IMR-90 (cell line): Measurements from ENCODE around the gene DSCAM. TPM values are rescaled to one million over a fixed set of nuclear protein-coding genes. Genes with fewer than 3 reads are reported as not detected.

Experiments used
- ATAC-seq: fragments of 200-7000 bp; cut with Tn5 transposase; 2 replicates; pipeline ENCODE4 v1.9.1; 2020; ENCODE audit warnings: low read depth, mild to moderate bottlenecking, moderate library complexity
- BruUV-seq: library from RNA; stranded (reverse); fragments of 400-500 nt; replicated peaks from 2 replicates; lab custom pipeline; 2021; lab: Mats Ljungman, UMichigan
- CTCF ChIA-PET: fragments of 300-600 bp; formaldehyde crosslinking; extraction: SDS; loops from one replicate; lab custom pipeline; 2021; ENCODE audit warnings: antibody characterized with exemption; lab: Yijun Ruan, JAX
- POLR2A ChIA-PET: fragments of 300-600 bp; sonication (Branson Sonifier 250); formaldehyde crosslinking; loops from one replicate; lab custom pipeline; 2022; ENCODE audit warnings: antibody characterized with exemption; ENCODE audit not compliant: unreplicated experiment; lab: Charles Lee
- DNase-seq: peaks from one replicate; pipeline ENCODE4 v3.0.0; 2013
- H2AFZ ChIP-seq: replicated peaks from 2 replicates; pipeline ENCODE3; 2013; ENCODE audit warnings: low read length, mild to moderate bottlenecking; ENCODE audit not compliant: poor library complexity
- H2AK5ac ChIP-seq: 2 replicates; pipeline ENCODE4 v1.6.1; 2013; ENCODE audit warnings: low read depth, low read length, inconsistent platforms
- H2AK9ac ChIP-seq: replicated peaks from 2 replicates; pipeline ENCODE3; 2013; ENCODE audit warnings: mild to moderate bottlenecking, low read depth, low read length, moderate library complexity; ENCODE audit not compliant: poor library complexity
- H2BK120ac ChIP-seq: 2 replicates; pipeline ENCODE4 v1.6.1; 2013; ENCODE audit warnings: low read depth, low read length, inconsistent platforms
- H2BK15ac ChIP-seq: 3 replicates; pipeline ENCODE4 v1.6.1; 2013; ENCODE audit warnings: low read depth, low read length, inconsistent platforms
- H2BK20ac ChIP-seq: 2 replicates; pipeline ENCODE4 v1.6.1; 2013; ENCODE audit warnings: low read depth, mild to moderate bottlenecking, inconsistent platforms, low read length, moderate library complexity
- H2BK5ac ChIP-seq: 2 replicates; pipeline ENCODE4 v1.6.1; 2013; ENCODE audit warnings: mild to moderate bottlenecking, low read depth, low read length, inconsistent platforms; ENCODE audit not compliant: poor library complexity, severe bottlenecking
- H3K14ac ChIP-seq: replicated peaks from 2 replicates; pipeline ENCODE4 v1.6.1; 2013; ENCODE audit warnings: low read depth, low read length, inconsistent platforms
- H3K18ac ChIP-seq: 2 replicates; pipeline ENCODE4 v1.6.1; 2013; ENCODE audit warnings: low read depth, low read length, control low read depth
- H3K23ac ChIP-seq: 2 replicates; pipeline ENCODE4 v1.6.1; 2013; ENCODE audit warnings: low read depth, low read length, inconsistent platforms
- H3K27ac ChIP-seq: 2 replicates; pipeline ENCODE4 v1.5.1; 2013; ENCODE audit warnings: mild to moderate bottlenecking, control low read depth, low read length; ENCODE audit not compliant: insufficient read depth
- H3K27me3 ChIP-seq: 2 replicates; pipeline ENCODE4 v1.6.1; 2013; ENCODE audit warnings: low read length; ENCODE audit not compliant: control insufficient read depth, insufficient read depth
- H3K36me3 ChIP-seq: 2 replicates; pipeline ENCODE4 v1.6.1; 2013; ENCODE audit warnings: low read length, mixed read lengths; ENCODE audit not compliant: control insufficient read depth, insufficient read depth
- H3K4ac ChIP-seq: 2 replicates; pipeline ENCODE4 v1.6.1; 2013; ENCODE audit warnings: low read depth, low read length, inconsistent platforms
- H3K4me1 ChIP-seq: 2 replicates; pipeline ENCODE4 v1.6.1; 2013; ENCODE audit warnings: low read length, mixed read lengths; ENCODE audit not compliant: control insufficient read depth, insufficient read depth
- H3K4me2 ChIP-seq: 2 replicates; pipeline ENCODE4 v1.6.1; 2013; ENCODE audit warnings: low read depth, mild to moderate bottlenecking, control low read depth, low read length, moderate library complexity
- H3K4me3 ChIP-seq: 2 replicates; pipeline ENCODE4 v1.5.1; 2013; ENCODE audit warnings: low read depth, mild to moderate bottlenecking, control low read depth, low read length, moderate library complexity; ENCODE audit not compliant: insufficient read depth
- H3K56ac ChIP-seq: 2 replicates; pipeline ENCODE4 v1.6.1; 2013; ENCODE audit warnings: low read length, inconsistent platforms; ENCODE audit not compliant: insufficient read depth; ENCODE audit errors: extremely low read depth
- H3K79me1 ChIP-seq, 2 experiments: 2 replicates each; pipeline ENCODE4 v1.6.1; 2013; ENCODE audit warnings: low read length in 2 of 2, inconsistent platforms in 1 of 2, low read depth in 1 of 2
- H3K9ac ChIP-seq: 2 replicates; pipeline ENCODE4 v1.6.1; 2013; ENCODE audit warnings: low read depth, low read length, control low read depth
- H3K9me1 ChIP-seq: 2 replicates; pipeline ENCODE4 v1.6.1; 2013; ENCODE audit warnings: low read length, inconsistent platforms; ENCODE audit not compliant: insufficient read depth
- H3K9me3 ChIP-seq: 2 replicates; pipeline ENCODE4 v1.6.1; 2013; ENCODE audit warnings: low read length; ENCODE audit not compliant: control insufficient read depth, insufficient read depth
- H4K20me1 ChIP-seq: 2 replicates; pipeline ENCODE4 v1.6.1; 2013; ENCODE audit warnings: low read length, inconsistent platforms; ENCODE audit not compliant: insufficient read depth
- H4K5ac ChIP-seq: 2 replicates; pipeline ENCODE4 v1.6.1; 2013; ENCODE audit warnings: mild to moderate bottlenecking, low read depth, low read length, control low read depth
- H4K8ac ChIP-seq, 2 experiments: 2 replicates each; pipeline ENCODE4 v1.6.1; 2013; ENCODE audit warnings: low read depth in 2 of 2, low read length in 2 of 2, control low read depth in 1 of 2, inconsistent platforms in 1 of 2
- H4K91ac ChIP-seq: 2 replicates; pipeline ENCODE4 v1.6.1; 2013; ENCODE audit warnings: low read depth, low read length, inconsistent platforms; ENCODE audit not compliant: insufficient read depth
- BHLHE40 ChIP-seq: fragments of 150-350 bp; IDR thresholded peaks from 2 replicates; pipeline ENCODE4 v1.6.1; 2016; ENCODE audit warnings: mild to moderate bottlenecking, low read depth, low read length
- CHD1 ChIP-seq: IDR thresholded peaks from 2 replicates; pipeline ENCODE4 v1.6.1; 2012; ENCODE audit warnings: low read depth, low read length, improper control_type of control experiment
- ELK1 ChIP-seq: fragments of 150-350 bp; IDR thresholded peaks from 2 replicates; pipeline ENCODE4 v1.6.1; 2016; ENCODE audit warnings: low read depth, mild to moderate bottlenecking, low read length, moderate library complexity, borderline replicate concordance
- FOS ChIP-seq: fragments of 150-350 bp; IDR thresholded peaks from 2 replicates; pipeline ENCODE4 v1.6.1; 2016; ENCODE audit warnings: low read depth, low read length
- MAZ ChIP-seq: IDR thresholded peaks from 2 replicates; pipeline ENCODE4 v1.6.1; 2012; ENCODE audit warnings: low read depth, mild to moderate bottlenecking, low read length, improper control_type of control experiment, moderate library complexity, borderline replicate concordance
- MXI1 ChIP-seq: IDR thresholded peaks from 2 replicates; pipeline ENCODE4 v1.6.1; 2012; ENCODE audit warnings: low read depth, mild to moderate bottlenecking, low read length, moderate library complexity, borderline replicate concordance
- NFE2L2 ChIP-seq: fragments of 150-350 bp; IDR thresholded peaks from 2 replicates; pipeline ENCODE4 v1.6.1; 2016; ENCODE audit warnings: low read depth, mild to moderate bottlenecking, low read length
- POLR2A ChIP-seq: IDR thresholded peaks from 2 replicates; pipeline ENCODE4 v1.6.1; 2012; ENCODE audit warnings: mild to moderate bottlenecking, low read depth, low read length
- RCOR1 ChIP-seq: IDR thresholded peaks from 2 replicates; pipeline ENCODE4 v1.6.1; 2012; ENCODE audit warnings: mild to moderate bottlenecking, low read length, improper control_type of control experiment; ENCODE audit not compliant: insufficient replicate concordance
- RFX5 ChIP-seq: IDR thresholded peaks from 2 replicates; pipeline ENCODE4 v1.8.0; 2012; ENCODE audit warnings: low read depth, mild to moderate bottlenecking, low read length, moderate library complexity
- SMC3 ChIP-seq: fragments of 150-350 bp; IDR thresholded peaks from 2 replicates; pipeline ENCODE4 v1.6.1; 2016; ENCODE audit warnings: low read depth, mild to moderate bottlenecking, antibody characterized with exemption, low read length, moderate library complexity
- USF2 ChIP-seq: fragments of 150-350 bp; IDR thresholded peaks from 2 replicates; pipeline ENCODE4 v1.6.1; 2017; ENCODE audit warnings: mild to moderate bottlenecking, antibody characterized with exemption, low read length, low read depth
- WGBS, 2 experiments: methylation state at CpG; one replicate each; pipeline versions ENCODE4 v1.1.5 to v1.1.7; 2013; ENCODE audit warnings: missing lambda C conversion rate in 2 of 2; ENCODE audit not compliant: insufficient read length in 1 of 2; ENCODE audit errors: extremely low coverage in 2 of 2; 5-methylcytosine and 5-hydroxymethylcytosine counted together
- dilution Hi-C: fragments of 300-500 bp; cut with HindIII; formaldehyde crosslinking; loops from one replicate; pipeline ENCODE4 v1.14.3; 2018; ENCODE audit warnings: low sequenced_read_pairs; ENCODE audit not compliant: unreplicated experiment
- in situ Hi-C: fragments of 300-500 bp; cut with MboI; formaldehyde crosslinking; loops from 3 replicates; pipeline ENCODE4 v1.14.3; 2019; ENCODE audit warnings: low sequenced_read_pairs, inconsistent platforms, mixed read lengths
- intact Hi-C: fragments of 100-400 bp; cut with micrococcal nuclease; formaldehyde crosslinking; loops from 2 replicates; pipeline ENCODE4 v1.10.0; 2022
- polyA plus RNA-seq, 3 experiments: library from polyadenylated mRNA; depleted of rRNA; stranded (reverse); fragments of >200 nt; gene quantifications; 2 replicates each; pipeline ENCODE4 v1.2.3, GENCODE V29; 2012; ENCODE audit warnings: low replicate concordance in 1 of 3
- total RNA-seq: library from RNA; depleted of rRNA; stranded (reverse); fragments of >200 nt; gene quantifications from 2 replicates; pipeline ENCODE4 v1.2.3, GENCODE V29; 2012

The DSCAM gene
- total and polyA plus RNA-seq, 2 of the 4 experiments (the other 2 are of a cell fraction), result under 0.01 to 0.02 TPM

- Histone ChIP-seq H2BK120ac (no peak overlapping the region), H3K4me2 (no peak overlapping the region), H3K9ac (no peak overlapping the region), H4K8ac (no peak overlapping the region), H2BK15ac (no peak overlapping the region), H3K14ac (no peak overlapping the region), H2AK5ac (no peak overlapping the region), H4K5ac (no peak overlapping the region), H2BK5ac (no peak overlapping the region), H3K36me3 (no peaks in the 10 kb centered on the region), H3K9me3 (peaks cover 29% of the 10 kb centered on the region), H3K56ac (no peak overlapping the region), H3K18ac (no peak overlapping the region), H2AK9ac (no peak overlapping the region), H2AFZ (no peak overlapping the region), H3K23ac (no peak overlapping the region), H3K27me3 (no peaks in the 10 kb centered on the region), H3K4me3 (no peak overlapping the region), H3K79me1 (no peaks in the 10 kb centered on the region), H3K4me1 (no peaks in the 10 kb centered on the region), H3K27ac (no peak overlapping the region), H3K9me1 (no peaks in the 10 kb centered on the region), H4K91ac (no peak overlapping the region), H4K20me1 (no peaks in the 10 kb centered on the region), H2BK20ac (no peak overlapping the region), H3K4ac (no peak overlapping the region)
- intact Hi-C loops, result no loop called here
- ChIA-PET POLR2A (no interaction called here), CTCF (no interaction called here)
- dilution Hi-C loops, result no loop called here
- no TSS peak for BruUV-seq
- 17% methylated on average over 1 of the region's 5 CpGs; no CpG with 5 or more reads in 1 of the 2 experiments for WGBS, 2 experiments
- in situ Hi-C loops, result loop anchor here (25.0 kb wide), 1 partner anchor 108 kb away; no protein-coding TSS in a partner anchor
- TF ChIP-seq MAZ, result no peak
- no peak for TF ChIP-seq RFX5
- TF ChIP-seq SMC3, result no peak
- TF ChIP-seq BHLHE40, result no peak
- TF ChIP-seq FOS, result no peak
- TF ChIP-seq ELK1, result no peak
- no peak for TF ChIP-seq NFE2L2
- TF ChIP-seq CHD1, result no peak
- TF ChIP-seq RCOR1, result no peak
- no peak for TF ChIP-seq USF2
- TF ChIP-seq MXI1, result no peak
- no peak for TF ChIP-seq POLR2A
- ATAC-seq, result no peak
- DNase-seq, result no peak
Measured at GRCh38 chr21:40770435-40771055, 76.4 kb downstream of the DSCAM start.
